ENCODE data around the gene CA4.
"Not testable (repeated sequence)": the region's sequence is repeated elsewhere in the genome, so short reads cannot be mapped to it uniquely, and the experiment has no call there.

CA4 gene

GRCh38 chr17:60176763-60177162 is 27.0 kb downstream of the CA4 start:
- not testable (repeated sequence) for DNase-seq

- DNase-seq = not testable (repeated sequence)
Observed at GRCh38 chr17:60178180-60178579, 28.4 kb downstream of the CA4 start.

GRCh38 chr17:60180380-60180779 is 30.6 kb downstream of the CA4 start:
- not testable (repeated sequence) for DNase-seq

GRCh38 chr17:60186372-60186771 is 36.6 kb downstream of the CA4 start:
- not testable (repeated sequence) for DNase-seq

GRCh38 chr17:60186846-60187745 is 37.3 kb downstream of the CA4 start:
- not testable (repeated sequence) for DNase-seq

GRCh38 chr17:60188759-60189158 is 39.0 kb downstream of the CA4 start:
- no peak for DNase-seq

GRCh38 chr17:60190032-60190431 is 40.3 kb downstream of the CA4 start:
- not testable (repeated sequence) for DNase-seq

GRCh38 chr17:60193032-60193431 is 43.3 kb downstream of the CA4 start:
- not testable (repeated sequence) for DNase-seq

GRCh38 chr17:60193482-60193881 is 43.7 kb downstream of the CA4 start:
- DNase-seq = no peak

GRCh38 chr17:60194141-60194540 is 44.4 kb downstream of the CA4 start:
- DNase-seq = not testable (repeated sequence)

GRCh38 chr17:60198630-60199029 is 48.9 kb downstream of the CA4 start:
- DNase-seq = not testable (repeated sequence)

GRCh38 chr17:60205782-60206181 is 56.0 kb downstream of the CA4 start:
- not testable (repeated sequence) for DNase-seq

GRCh38 chr17:60208302-60208701 is 58.5 kb downstream of the CA4 start:
- DNase-seq = not testable (repeated sequence)
